CD4-positive, alpha-beta T cell treated with Interleukin-17A for 1 hour (primary cell): Measurements from ENCODE around the gene GNG7.
"Not testable (repeated sequence)": the region's sequence is repeated elsewhere in the genome, so short reads cannot be mapped to it uniquely, and the experiment has no call there.

ENCODE experiments used
- DNase-seq: peaks from one replicate; pipeline ENCODE4 v3.0.0-alpha.2; 2020

The GNG7 gene

DNA sequence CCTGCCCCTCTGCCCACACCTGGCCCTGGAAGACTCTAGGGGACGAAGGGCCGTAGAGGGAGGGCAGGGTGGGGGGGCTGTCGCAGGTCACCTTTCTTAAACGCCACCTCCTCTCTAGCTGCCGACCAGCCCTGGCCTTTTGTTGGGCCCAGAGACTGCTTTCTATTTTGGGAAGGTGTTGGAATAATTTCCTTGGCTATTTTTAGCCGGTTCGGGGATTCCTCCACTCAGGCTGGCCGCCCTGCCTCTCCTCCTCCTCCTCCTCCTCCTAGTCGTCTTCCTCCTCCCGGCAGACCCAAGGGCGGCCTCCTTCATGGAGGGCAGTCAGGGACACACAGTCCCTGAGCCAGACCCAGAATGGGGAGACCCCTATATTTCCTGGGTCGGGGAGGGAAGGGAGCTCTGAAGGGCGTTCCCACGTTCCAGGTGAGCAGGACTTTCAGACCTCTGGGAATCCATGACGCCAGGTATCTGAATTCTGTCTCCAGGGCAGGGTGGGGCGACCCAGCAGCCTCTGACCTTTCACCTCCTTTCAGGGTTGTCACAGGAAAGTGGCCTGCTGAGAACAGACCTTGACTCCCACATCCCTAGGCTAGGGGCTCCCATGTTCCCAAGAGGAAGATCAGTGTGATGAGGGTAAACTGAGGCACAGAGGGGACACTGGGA, 206.7 kb downstream of the GNG7 start:
- DNase-seq, result no peak

DNA sequence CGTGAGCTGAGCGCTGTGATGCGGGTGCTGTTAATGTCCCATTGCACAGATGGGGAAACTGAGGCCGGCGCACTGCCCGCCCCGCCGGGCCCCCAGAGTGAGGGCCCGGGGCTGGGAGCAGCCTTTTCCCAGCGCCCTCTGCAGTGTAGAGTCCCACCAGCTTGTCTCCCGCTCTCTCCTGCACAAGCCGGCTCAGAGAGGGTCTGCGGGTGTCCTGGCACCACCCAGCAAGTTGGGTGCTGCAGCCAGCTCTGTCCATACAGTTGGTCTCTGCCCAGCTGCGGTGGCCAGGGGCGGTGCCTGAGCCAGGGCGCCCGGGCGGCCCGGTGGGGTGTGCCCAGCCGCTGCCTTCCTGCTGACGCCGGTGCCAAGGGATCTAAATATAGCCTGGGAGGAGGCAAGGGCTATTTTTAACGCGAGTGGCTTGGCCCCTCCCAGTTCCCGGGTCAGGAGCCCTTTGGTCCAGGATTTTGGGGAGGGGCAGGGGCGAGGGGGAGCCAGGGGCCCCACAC, 207.3 kb downstream of the GNG7 start:
- DNase-seq, result peak; percentile 53

DNA sequence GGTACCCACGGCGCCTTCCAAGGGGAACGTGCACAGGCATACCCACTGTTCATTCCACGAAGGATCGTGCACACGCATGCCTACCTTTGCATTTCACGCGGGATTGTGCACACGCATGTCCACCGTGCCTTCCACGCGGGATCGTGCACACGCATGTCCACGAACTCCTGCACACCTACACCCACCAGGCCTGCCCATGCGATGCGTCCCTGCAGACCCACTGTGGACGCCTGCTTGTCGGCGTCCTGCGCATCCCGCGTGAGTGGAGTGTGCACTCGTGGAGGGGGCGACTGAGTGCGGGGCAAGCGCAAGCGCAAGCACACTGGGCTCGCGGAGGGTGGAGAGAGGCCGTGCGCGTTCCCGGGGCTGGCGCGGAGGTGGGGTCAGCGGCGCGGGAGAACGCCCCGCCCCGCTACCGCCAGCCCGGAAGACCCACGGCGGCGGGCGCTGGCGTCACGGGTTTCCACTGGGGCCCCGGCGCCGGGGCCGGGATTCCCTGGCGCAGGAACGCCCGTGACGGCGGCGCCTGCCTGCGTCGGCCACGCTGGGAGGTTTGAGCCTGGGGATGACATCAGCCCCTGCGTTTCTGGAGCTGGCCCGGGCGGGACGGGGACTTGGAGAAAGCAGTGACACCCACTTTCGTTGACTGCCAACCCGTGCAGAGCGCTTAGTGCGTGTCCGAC, 207.9 kb downstream of the GNG7 start:
- peak; percentile 69 for DNase-seq

DNA sequence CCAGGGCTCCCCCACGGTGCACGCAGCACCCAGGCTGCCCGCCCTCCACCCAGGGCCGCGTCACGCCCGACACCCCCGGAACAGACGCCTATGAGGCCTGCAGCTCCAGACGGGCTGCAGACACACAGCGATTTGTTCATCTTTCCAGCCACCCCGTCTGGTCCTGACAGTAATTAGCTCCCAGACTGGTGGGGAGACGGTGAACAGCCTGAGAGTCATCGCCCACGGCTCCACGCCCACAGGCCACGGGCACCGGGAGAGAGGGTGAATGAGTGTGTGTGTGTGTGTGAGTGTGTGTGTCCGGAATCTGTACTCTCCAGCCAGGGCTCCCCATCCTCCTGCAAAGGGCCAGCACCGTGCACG, 208.4 kb downstream of the GNG7 start:
- DNase-seq, result no peak

DNA sequence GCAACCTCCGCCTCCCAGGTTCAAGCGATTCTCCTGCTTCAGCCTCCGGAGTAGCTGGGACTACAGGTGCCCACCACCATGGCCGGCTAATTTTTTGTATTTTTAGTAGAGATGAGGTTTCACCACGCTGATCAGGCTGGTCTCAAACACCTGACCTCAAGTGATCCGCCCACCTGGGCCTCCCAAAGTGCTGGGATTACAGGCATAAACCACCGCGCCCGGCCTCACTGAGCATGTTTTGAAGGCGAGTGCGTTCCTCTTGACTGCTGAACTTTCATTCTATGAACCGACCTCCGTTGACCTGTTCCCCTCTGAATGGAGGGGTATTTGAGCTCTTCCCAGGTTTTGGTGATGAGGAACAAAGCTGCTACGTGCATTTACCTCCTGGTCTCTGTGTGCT, 209.0 kb downstream of the GNG7 start:
- DNase-seq, result not testable (repeated sequence)

DNA sequence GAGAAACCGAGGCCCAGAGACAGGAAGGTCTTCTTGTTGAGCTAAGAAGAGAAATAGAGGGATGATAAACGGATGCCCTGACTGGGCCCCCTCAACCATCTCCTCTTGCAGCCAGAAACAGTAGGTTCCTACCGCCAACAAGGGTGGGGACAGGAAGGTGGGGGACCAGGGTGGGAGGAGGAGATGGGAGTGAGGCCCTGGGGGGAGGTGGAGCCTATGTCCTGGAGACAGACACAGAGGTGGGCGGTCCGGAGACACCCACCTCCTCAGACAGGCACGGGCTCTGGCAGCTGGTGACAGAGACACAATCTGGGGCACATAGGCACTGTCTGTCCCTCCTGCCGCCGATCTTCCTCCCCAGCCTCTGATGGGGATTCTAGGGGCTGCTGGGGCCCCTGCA, 209.6 kb downstream of the GNG7 start:
- no peak for DNase-seq

DNA sequence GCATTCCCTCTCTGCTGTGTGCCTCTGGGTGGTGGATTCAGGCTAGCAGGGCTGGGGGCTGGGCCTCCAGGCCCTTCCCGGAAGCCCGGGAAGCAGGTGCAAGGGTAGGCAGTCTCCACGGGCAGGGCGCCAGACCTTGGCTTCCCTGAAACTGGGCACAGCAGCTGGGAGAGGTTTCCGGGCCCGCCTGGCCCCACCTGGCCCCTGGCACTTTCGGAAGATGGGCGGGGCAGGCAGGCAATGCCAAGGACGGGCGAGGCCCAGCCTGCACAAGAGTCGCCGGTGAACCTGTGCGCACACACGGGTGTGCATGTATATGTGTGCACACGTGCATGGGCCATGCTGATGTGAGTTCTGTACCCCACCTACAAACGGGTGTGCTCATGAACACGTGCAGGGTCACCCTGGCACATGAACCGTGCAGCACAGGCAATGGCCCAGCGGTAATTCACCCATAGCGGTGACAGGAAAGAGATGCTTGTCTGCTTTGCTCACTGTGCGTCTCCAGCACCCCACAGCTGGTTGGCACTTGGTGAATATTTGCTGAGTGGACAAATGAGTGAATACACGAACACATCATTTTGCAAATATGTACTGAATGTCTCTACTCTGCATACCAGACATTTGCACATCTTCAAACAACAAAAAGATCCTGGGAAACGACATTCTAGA, 211.2 kb downstream of the GNG7 start:
- DNase-seq, result no peak

DNA sequence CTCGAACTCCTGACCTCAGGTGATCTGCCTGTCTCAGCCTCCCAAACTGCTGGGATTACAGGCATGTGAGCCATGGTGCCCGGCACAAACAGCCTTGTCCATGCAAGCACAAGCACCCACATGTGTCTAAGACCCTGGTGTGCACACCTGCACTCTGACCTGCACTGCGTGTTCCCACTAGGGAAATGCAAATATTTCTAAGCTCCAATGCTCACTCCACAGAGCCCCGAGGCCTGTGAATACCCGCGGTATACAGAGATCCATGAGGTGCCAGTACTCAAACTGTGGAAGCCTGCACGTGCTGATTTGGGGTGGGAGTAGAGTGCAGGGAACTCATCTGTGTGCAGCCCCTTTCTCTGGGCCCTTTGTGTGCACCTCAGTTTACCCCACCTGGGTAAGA, 211.8 kb downstream of the GNG7 start:
- DNase-seq, result no peak

DNA sequence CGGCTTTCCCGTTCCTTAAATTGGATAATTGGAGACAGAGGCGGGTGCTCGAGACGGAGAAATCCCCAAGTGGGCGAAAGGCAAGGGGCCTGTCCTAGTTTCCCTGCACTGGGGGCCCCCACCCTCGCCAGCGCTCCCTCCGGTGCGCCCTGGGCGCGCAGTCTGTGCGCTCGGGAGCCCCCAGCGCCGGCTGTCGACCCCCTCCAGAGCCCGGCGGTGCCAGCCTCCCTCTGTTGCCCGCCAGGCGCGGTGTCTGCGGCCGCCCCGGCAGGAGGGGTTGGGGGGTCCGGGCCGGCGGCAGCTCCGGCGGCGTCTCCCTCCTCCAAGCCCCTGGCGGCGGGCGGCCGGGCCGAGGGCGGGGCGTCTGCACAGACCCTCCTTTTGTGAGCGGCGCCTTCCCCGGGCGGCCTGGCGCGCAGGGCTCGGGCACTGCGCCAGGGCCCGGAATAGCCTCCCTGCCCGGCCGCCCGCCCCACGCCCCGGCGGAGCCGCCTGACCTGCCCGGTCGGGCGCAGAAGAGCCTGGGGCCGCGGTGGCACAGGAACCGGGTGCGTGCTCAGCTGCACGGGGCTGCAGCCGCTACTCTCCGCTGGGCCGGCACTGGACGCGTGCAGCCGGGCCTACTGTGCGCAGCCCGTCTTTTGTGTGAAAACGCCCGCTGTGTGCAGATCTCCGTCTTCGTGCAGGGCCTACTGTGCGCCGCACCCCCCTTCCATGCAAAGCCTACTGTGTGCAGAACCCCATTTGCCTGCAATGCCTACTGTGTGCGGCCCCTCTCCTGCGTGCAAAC, 213.4 kb downstream of the GNG7 start:
- no peak for DNase-seq

DNA sequence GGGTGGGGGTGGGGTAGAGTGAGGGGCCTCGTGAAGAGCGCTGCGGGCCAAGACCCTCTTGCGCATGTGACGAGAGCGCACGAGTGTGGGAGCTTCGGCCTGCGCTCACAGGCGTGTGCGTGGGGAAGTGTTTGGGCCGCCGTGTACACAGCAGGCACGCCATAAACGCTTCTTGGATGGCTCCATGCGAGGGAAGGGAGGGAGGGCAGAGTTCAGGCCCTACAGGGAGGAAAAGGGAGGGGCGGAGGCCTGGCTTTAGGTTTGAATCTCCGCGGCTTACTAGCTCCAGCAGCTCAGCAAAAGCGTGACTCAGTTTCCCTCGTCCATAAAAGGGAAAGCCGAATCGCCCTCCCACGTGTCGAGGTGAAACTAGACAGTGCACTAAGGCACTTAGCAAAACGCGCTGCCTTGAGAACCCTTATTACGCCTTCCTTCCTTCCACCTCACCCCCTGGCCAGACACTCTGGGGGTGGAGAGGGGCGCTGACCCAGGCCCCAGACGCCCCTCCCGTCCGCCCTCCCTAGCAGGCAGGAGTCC, 214.0 kb downstream of the GNG7 start:
- no peak for DNase-seq

DNA sequence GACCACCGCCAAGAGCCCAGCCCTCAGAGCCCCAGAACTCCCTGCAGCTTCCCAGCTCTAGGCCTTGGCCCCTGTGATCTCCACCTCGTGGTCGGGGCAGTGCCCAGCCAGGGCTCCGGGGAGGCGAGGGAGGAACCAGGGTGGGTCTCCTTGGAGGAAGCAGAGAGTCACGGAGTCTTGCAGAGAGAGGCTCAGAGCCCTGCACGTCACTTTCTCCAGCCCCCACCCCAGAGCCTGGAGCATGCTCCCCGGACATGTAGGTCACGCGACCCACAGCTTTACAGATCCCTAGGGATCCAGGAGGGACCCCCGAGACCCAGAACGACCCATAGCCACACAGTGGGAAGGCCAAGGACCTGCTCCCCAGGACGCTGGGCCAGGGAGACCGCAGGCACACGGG, 214.7 kb downstream of the GNG7 start:
- no peak for DNase-seq

DNA sequence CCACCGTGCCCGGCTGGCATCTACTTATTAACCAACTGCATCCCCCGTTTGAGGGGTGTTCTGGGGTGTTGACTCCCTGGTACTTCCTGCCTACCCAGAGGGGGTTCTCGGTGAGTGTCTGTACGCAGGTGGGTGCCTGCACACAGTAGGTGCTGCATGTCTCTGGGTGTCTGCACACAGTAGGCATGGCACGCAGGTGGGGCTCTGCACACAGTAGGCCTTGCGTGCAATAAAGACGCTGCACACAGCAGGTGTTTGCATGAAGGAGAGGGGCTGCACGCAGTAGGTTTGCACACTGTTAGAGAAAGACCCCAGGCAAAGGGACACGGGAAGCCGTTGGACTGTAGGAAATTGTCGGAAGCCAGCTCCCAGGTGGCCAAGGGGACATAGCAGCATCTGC, 215.4 kb downstream of the GNG7 start:
- DNase-seq, result no peak

DNA sequence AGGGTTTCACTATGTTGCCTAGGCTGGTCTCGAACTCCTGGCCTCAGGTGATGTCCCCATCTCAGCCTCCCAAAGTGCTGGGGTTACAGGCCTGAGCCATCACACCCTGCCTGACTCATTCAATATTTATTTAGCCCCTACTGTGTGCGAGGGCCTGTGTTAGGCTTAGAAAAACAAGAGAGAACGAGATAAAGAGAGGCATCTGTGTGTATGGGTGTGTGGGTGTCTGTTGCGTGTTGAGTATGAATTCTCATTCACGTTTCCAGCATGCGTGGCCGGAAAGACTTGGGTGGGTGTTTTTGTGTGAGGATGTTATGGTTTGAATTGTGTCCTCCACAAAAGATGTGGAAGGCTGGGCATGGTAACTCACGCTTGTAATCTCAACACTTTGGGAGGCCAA, 217.1 kb downstream of the GNG7 start:
- no peak for DNase-seq

DNA sequence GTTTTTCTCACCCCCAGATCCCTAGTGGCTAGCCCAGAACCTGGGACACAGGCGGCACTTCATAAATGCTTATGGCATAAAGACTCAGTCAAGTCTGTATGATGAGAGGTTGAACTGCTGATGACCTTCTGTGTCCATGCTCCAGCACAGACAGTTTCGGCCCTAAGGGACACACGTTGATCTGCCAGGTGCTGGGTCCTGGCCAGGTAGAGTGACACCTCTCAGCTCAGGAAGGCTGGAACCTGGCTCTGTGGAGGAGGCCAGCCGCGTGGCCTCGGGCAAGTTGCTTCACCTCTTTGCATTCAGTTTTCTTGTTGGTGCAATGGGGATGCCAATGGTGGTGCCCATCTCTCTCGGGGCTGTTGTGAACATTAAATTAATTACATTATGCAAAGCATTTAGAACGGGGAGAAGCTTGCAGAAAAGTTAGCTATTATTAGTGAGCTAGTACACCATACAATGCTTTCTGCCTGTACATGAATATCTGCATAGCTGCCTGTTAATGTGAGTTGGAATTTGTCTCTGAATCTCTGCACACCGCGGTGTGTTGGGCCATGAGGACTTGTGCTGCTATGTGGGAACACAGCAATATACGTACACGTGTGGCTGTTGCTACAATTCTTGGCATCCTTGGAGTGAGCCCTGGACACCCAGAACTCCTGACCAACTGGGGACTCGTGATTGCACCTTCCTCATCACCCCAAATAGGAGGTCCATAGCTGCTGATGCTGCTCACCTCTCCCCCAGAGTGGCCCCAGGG, 218.1 kb downstream of the GNG7 start:
- no peak for DNase-seq

DNA sequence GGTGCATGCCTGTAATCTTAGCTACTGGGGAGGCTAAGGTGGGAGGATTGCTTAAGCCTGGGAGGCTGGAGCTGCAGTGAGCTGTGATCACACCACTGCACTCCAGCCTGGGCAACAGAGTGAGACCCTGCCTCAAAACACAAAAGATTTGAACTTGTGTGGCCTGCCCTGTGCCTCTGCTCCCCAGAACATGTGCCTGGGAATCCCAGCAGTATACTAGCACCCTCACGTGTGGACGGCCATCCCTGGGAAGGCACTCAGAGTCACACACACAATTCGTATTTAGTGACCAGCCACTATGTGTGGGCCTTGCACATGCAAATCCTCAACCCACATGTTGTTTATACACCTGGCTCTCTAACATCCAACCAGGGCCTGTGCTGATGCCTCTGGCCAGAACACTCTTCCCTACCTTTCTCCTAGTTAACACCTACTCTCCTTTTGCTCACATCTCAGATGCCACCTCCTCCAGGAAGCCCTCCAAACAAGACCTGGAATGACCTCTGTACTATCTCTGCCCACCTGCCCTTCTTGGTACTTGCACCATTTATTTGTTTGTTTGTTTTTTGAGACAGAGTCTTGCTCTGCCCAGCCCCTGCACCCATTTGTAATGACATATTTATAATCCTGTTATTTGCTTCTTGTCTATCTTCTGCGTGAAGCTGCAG, 218.9 kb downstream of the GNG7 start:
- no peak for DNase-seq

DNA sequence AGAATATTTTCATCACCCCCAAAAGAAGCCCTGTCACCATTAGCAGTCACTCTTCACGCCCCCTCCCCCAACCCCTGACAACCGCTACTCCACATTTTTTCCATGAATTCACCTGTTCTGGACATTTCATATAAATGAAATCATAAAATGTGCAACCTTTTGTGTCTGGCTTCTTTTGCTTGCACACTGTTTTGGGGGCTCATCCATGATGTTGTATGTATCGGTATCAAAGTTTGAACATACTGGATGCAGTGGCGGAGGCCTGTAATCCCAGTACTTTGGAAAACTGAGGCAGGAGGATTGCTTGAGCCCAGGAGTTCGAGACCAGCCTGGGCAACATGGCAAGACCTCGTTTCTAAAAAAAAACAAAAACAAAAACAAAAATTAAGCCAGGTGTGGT, 219.4 kb downstream of the GNG7 start:
- no peak for DNase-seq

DNA sequence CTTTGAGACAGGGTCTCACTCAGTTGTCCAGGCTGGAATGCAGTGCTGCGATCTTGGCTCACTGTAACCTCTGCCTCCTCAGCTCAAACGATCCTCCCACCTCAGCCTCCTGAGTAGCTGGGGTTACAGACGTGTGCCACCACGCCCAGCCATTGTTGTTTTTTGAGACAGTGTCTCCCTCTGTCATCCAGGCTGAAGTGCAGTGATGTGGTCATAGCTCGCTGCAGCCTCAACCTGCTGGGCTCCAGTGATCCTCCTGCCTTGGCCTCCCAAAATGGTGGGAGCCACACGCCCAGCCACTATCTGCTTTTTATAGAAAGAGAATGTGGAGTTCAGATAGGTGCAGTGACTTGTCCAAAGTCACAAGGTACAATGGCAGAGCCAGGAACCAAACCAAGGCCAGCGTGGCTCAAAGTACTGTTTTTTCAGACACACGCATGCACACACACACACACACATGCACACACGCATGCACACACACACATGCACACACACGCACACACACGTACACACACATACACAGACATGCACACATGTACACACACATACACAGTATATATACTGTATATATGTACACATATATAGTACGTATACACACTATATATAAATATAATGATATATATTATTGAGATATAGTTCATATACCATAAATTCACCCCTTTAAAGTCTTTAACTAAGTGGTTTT, 220.0 kb downstream of the GNG7 start:
- DNase-seq, result no peak

DNA sequence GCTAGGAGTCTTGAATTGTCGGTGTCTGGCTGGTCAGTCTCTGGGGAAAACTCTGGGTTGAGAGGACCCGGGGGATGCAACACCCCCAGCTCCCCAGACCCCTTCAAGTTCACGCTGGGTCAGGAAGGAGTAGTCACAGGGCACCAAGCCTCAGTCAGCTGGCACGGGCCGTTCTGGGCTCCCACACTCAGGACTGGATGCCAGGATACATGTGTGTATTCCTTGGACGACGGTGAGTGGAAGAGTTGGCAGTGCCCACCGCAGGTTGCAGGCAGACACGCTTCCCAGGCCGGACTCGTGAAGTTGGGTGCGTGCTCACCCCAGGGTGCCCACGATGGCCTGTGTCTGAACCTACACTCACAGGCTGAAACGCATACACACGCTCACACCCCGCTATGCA, 221.0 kb downstream of the GNG7 start:
- DNase-seq, result no peak

DNA sequence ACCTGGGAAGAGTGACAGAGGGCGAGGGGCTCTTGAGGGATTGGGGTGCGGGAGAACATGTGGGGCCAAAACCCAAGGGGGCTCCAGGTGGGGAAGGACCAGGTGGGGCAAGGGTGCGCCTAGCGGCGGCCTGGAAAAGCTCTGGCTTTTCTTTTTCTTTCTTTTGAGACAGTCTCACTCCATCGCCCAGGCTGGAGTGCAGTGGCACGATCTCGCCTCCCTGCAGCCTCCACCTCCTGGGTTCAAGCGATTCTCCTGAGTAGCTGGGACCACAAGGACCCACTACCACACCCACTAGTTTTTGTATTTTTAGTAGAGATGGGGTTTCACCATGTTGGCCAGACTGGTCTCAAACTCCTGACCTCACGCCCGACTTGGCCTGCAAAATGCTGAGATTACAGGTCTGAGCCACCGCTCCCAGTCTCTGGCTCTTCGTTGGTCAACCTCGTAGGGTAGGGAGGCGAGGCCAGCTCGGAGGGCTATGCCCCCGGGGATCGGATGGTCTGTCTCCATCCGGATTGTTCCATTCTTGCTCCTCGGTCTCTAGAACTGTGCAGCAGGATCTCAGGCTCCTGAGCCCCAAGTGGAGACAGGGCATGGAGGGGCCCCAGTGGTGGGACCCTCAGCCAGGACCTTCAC, 222.8 kb downstream of the GNG7 start:
- DNase-seq, result no peak

DNA sequence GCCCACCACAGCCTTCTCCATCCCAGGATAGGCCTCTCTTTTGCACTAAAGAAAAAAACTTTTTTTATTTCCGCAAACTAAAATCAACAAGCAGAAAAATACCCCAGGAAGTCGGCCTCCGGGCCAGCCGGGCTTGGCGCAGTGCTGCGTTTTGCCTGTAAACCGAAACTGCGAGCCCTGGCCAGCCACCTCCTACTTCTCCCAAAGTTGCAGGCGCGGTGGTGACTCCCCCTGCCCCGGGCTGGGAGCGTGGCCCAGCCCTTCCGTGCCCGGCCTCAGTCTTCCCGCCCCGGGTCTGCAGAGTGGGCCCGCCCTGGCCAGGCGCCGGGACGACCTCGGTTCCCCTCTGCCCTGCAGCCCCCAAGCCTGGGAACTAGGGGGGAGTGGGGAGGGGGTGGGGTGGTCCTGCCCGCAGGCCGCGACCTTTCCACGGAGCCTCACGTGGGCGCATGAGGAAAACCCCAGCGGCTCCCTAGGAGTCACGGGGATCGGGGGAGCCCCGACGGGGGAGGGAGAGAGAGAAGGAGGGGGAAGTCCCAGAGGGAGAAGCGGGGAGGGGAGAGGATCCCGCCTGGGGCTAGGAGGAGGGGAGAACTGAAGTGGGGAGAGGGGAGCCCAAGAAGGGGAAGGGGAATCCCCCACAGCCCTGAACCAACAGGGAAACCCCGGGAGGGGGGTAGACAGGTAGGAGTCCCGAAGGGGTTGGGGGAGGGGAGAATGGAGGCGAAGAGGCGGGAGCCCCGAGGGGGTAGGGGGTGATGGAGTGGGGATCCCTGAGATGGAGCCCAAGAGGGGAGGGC, 223.5 kb downstream of the GNG7 start:
- DNase-seq, result peak; percentile 78
